GM18909 (cell line): ENCODE results near the gene TSPAN9.

Source experiments
- ATAC-seq: cut with Tn5 transposase; IDR thresholded peaks from one replicate; pipeline ENCODE4 v1.9.1; 2021; ENCODE audit warnings: mild to moderate bottlenecking; ENCODE audit not compliant: unreplicated experiment, poor library complexity

The TSPAN9 gene

DNA sequence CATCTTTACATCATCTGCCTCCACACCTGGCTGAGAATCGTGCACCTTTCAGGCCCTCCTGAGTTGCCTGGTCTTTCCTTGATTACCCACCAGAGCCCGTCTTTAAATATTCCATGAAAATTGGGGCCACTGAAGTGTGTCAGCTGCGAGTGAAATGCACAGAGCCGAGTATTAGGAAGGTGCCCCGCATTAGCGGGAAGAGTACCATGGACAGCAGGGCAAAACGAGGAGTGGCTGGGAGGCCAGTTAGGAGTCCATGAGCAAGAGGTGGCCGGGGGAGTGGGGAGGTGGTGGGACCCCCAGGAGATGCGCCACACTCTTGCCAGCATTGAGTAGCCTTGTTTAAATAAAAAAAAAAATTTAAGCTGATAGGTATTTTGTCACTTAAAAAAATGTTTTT lies 99.6 kb downstream of the TSPAN9 start:
- ATAC-seq = no peak

DNA sequence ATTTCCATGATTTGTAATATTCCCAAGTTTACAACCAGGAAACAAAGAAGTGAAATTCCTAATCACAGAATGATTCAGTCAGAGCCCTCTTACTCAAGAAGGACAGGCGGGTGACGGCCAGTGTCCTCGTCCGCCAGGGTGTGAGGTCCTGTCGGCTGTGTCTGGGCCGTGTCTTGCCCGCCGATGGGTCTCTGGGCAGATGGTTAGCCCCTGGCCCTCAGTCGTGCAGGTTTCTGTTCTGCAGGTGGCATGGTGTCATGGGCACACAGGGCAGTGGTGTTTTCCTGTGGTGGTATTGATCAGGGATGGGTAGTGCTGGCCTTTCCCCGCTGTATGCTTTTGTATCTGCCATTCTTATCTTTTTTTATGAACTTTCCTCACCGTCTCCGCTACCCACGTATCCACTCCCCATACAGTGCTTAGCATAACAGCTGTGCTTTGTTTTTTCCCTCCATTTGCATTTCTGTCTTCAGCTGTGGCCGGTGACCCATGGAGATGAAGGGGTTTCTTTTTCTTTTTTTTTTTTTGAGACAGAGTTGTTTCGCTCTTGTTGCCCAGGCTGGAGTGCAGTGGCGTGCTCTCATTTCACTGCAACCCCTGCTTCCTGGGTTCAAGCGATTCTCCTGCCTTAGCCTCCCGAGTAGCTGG lies 100.7 kb downstream of the TSPAN9 start:
- no peak for ATAC-seq

DNA sequence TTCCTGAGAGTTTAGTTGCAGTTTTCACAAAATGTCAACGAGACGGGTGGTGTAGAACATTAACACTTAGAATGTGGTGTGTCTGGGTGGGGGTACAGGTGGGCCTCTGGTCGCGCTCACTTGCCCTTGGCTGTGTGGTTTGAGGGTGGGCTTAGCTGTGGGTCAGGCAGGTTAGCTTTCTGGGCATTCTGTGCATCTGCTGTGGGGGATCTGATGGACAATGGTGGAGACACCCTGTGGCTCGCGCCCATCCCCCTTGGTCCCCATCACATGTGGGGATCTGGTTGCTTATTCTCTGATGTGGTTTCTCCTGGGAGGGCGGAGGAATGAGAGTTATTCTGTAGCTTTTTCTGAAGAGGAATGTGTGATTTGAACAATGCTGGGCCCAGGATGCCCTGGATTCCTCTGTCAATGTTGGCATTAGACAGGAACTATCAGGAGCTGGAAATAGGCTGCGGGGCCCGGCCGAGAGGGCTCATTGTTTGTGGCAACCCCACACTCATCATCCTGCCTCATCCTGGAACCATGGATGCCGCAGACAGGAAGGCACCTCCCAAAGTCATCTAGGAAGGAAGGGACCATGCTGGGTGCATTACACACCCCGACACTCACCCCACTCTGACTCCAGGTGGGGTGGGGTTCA lies 101.6 kb downstream of the TSPAN9 start:
- ATAC-seq = no peak

DNA sequence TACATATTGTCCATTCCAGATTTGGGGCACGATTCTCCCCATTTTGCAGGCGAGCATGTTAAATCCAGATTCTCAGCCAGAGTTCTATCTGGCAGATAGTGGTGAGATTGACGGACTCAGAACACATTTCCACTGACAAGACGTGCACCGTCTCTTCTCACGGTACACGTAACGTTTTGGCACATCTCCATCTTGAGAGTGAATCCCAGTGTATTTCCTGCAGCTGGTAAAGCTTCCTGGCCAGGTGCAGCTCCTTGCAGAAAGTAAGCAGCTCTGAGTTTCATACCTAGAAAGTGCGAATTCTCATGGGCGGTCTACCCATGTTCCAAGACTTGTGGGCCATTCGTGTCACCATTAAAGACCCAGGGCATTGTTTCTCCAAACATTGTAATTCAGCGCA lies 102.6 kb downstream of the TSPAN9 start:
- ATAC-seq = no peak

DNA sequence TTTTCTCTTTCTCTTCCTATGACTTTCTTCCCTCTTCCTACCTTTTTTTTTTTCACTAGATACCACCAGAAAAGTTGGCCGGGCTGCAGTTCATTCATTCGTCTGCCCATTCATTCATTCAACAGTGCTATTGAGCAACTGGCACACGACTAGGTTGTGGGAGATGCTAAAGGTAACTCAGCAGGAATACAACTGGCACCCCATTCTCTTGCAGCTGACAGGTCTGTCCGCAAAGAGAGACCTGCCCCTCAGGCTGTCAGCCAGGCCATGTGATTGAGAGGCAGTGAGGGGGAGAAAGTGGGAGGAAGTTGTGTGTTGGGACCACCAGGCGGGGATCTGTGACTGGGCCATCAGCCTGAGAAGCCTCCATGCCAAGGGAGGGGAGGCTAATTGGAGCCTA lies 105.2 kb downstream of the TSPAN9 start:
- ATAC-seq = no peak

DNA sequence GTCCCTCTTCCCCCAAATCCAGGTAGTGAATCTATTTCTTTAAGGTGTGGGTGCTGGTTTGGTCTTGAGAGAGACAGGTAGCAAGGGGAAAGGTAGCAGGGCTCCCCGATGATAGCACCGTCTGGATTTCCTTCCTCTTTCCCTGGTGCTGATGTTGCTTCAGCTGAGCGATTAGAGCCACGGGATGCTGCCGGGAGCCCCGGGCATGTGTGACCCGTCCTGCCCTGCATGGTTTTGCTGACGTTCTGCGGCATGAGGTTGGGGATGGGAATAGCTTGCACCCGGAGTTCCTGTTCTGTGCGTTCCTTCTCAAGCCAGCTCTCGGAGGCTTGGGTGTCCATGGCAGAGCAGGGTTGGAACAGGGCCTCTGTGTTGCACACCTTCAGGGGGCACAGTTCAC lies 107.3 kb downstream of the TSPAN9 start:
- no peak for ATAC-seq

DNA sequence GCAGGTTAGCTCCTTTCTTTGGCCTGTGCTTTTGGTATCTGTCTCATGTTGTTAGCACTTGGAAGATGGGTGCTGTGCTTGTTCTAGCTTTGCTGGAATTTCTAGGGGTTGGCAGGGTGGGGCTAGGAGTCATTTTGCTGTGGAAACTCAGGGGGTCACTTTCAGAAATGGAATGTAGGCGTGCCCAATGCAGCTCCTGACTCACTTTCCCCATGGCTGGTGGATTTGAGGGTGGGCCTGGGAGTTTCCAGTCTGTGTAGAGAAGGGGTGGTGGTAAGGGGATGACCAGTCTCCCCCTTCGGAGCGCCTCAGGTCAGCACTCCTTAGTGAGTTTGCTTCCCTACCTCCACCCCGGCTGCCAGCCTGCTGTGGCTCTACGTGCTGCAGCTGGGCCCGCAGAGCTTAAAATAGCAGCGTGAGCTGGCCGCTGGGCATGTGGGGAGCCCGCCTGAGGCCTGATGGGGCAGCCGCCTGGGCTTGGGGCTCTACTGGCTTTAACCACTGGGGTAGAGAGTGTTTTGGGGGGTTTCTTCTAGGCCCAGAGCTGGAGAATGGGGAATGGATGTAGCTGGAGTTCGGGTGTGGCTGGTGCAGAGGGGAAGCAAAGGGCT lies 108.2 kb downstream of the TSPAN9 start:
- ATAC-seq = no peak

DNA sequence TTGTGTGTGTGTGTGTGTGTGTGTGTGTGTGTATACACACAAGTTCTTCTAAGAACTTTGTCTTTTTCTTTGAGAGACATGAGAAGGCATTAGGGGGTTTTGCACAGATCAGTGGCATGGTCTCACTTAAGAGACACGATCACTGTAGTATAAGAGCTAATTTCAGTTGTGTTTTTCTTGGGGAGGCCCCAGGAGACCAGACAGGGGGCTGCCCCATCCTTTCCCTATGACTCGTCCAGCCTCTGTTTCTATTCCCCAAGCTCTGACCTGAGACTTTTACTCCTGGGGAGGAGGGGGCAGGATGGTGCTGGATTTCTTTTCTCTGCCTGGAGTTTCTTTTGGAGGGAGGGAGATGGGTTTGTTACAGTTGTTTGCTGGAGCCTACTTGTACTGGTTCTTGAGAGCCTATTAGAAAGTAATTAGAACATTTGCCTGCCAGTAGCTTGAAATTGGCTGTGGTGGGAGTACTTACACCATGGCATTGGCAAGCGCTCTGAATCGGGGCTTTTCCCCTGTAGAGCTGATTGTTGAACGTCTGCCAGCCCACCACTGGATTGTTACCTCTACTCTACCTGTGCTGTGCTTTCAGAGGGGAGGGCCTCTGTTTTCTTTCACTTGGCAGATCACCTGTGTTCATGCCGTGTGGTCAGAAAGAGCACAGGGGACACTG lies 109.5 kb downstream of the TSPAN9 start:
- ATAC-seq = no peak

DNA sequence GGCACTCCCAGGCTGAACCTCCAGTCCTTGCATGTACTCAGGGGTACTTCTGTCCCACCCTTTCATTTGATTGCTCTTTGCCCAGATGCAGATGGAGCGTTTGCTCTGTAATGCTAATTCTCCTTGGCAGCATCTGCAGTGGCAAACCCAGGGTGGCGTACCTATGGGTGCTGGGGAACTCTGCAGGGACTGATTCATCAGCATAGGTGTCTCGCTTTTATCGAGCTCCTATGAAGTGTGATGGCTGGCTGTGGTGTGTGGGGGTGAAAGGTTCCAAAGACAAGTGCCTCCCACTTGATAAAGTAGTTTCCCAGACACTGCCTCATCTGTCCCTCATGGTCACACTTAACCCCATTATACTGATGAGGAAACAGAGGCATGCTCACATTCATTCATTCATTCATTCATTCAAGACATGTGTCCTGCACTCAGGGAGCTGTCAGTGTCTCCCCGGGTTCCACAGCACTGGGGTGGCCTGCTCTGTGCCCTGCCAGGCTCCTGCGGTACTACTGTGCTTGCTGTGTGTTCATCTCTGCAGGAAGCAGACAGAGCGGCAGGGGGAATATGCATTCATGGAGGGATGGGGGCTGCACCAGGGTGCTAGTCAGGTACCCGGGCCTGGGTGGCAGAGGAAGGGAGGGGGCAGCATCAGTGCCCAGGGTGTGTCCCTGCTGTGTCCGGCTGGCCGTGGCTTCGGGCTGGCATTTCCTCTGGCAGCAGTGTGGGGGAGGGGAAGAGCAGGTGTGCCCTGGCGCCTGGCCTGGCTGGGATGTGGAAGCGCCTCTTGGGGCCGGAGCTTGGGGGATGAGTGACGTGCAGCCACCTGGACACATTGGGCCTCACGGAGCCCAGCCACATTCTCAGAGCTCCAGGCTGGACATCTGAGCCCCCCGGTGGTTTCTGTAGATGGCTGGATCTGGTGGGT lies 110.9 kb downstream of the TSPAN9 start:
- no peak for ATAC-seq

DNA sequence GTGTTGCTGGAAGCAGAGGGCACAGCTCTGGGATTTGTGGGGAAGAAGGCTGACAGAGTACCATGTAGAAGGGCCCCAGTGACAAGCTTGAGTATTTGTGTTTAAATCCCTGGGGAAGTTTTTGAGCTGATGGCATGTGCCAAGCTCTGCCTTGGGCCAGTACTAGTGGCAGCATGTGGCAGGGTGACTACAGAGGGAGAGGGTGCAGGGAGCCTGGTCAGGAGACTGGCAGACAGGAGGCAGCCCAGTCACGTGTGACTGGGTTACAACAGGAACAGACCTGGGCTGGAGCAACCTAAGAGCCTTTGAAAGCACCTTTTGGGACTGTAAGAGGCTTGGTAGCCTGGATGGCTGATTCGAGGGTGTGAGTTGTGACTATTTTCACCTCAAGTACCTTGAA lies 112.1 kb downstream of the TSPAN9 start:
- ATAC-seq = no peak

DNA sequence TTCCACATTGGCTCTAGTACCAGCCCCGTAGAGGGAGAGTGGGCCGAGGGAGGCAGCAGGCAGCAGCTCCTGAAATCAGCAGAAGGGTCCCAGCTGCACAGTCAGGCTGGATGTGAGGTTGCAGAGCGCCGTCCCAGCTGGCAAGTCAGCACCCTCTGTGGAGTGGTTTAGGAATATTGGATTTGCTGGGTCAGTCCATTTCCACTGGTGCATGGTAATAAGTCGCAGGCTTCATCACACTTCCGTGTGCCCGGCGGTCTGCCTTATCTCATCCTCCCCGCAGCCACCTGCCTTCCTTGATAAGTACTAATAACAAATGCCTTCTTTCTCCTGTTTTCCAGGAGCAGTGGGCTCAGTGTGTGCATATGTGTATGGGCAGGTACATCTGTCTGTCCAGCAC lies 112.9 kb downstream of the TSPAN9 start:
- no peak for ATAC-seq

DNA sequence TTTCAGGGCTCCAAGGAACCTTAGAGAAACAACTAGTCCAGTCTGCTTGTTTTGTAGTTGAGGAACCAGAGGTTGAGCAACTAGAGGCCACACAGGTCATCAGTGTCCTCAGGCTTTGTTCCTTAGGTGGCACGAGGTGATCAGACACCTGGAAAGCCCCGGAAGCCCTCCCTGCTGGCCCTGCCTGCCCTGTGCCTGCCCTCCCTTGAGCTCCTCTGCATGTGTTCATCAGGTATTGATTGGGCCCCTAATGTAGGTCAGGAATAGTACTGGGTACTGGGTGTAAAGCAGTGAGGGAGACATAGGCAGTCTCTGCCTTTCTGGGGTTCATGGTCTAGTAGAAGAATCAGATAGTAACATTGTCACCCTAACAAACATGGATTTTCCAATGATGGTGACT lies 114.3 kb downstream of the TSPAN9 start:
- ATAC-seq = no peak

DNA sequence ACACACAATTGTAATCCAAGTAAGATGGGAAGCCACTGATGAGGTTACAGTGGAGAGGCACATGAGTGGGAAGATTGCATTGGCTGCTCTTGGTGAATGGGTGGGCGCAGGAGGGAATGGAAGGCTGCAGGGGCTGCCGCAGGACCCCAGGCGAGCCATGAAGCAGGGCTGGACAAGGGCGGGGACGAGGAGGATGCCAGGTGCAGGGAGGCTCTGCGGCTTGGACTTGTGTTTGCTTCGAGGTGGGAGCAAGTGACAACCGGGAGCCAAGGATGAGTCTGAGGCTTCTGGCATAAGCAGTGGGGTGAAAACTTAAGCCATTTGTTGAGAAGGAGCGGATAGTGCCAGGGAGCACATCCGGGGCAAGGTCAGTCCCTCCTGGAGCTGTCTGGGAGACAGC lies 115.0 kb downstream of the TSPAN9 start:
- no peak for ATAC-seq

DNA sequence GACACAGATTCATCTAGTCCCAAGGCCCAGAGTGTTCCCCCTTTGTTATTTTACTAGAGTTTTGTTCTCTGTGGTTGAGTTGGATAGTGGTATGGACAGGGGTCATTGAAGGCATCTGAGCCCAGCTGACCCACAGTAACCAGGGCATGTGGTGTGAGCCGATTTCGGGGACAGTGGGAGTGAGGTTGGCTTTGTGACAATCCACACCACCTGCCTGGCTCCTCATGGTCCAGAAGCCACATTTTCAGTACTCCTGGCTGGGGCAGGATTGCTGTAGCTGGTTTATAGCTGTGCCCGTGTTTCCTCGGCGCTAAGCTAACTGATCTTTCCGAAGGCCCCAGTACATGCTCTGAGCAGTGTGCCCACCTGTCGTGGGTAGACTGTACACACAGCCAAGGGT lies 116.0 kb downstream of the TSPAN9 start:
- ATAC-seq = no peak

DNA sequence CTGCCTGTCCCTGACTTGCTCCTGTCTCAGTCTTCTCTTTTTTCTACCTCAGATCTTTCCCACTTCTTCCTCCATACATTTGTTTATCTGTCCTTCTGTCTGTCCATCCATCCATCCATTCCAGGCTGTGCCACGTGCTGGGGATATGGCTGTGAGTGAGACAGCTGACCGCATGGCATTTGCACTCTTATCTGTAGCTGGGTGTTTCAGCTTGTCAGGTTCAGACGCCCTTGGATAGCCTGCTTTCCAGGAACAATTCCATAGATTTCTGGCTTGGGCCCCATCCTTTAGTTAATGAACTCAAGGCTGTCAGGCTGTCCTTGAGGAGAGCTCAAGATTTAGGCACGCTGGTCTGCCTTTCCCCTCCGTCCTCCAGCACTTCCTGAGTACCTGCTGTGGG lies 116.6 kb downstream of the TSPAN9 start:
- no peak for ATAC-seq

DNA sequence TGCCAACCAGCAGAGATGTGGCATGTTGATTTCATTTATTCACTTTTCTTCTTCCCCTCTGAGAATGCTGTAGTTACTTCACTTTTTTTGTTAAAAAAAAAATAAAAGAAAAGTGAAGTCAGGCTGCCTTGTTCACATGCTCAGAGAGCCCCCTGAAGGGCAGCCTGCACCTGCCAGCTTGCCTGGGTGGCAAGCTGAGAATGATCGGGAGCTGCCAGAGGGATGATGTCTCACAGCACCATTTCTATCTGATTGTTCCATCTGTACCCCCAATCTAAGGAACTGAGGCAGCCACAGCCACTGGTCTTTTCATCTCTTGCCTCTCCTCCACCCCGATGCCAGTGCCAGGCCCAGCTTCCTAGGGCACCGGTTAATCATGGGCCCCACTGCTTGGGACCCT lies 118.2 kb downstream of the TSPAN9 start:
- ATAC-seq = no peak

DNA sequence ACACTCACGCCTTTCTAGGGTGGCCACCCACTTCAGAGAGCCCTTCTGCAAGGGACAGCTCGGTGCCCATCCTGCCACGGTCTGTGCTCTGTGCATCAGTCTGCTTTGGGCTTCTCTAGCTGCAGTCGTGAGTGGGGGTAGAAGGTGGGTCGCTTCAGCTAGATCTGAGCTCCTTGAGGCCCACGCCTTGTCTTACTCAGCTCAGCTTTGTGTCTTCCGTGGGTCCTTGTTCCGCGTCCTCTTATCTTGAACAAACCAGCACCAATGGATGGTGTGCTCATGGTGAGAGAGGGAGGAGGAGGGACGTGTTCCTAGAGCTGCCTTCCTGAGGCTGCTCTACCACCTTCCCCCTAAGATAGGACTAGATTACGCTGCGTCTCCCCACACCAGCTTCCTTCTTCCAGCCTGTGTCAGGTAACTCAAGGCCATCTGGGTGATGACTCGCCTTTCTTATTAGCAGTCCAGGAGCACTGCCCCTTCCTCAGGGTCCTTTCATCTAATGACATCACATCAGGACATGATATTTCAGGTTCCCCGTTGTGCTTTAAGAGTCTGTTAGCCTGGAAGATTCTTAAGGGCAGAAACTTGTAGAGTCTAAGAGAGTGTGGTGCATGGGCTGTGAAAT lies 118.8 kb downstream of the TSPAN9 start:
- no peak for ATAC-seq

DNA sequence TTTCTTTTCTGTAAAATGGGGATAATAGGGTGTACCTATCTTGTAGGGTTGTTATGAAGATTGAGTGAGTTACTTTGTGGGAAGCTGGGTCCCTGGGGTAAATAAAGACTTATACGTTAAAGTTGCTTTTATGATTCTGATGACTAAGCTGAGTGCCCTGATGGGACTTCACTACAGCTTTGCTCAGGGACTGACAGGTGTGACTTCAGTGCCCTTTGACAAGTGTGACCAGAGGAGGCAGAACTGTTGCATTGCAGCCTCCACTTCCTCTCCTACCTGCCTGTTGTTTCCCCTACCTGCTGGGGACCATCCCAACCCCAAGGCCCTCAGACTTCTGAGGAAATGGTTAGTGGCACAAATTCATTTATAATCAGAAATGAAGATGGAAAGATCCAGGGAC lies 119.3 kb downstream of the TSPAN9 start:
- ATAC-seq = no peak

DNA sequence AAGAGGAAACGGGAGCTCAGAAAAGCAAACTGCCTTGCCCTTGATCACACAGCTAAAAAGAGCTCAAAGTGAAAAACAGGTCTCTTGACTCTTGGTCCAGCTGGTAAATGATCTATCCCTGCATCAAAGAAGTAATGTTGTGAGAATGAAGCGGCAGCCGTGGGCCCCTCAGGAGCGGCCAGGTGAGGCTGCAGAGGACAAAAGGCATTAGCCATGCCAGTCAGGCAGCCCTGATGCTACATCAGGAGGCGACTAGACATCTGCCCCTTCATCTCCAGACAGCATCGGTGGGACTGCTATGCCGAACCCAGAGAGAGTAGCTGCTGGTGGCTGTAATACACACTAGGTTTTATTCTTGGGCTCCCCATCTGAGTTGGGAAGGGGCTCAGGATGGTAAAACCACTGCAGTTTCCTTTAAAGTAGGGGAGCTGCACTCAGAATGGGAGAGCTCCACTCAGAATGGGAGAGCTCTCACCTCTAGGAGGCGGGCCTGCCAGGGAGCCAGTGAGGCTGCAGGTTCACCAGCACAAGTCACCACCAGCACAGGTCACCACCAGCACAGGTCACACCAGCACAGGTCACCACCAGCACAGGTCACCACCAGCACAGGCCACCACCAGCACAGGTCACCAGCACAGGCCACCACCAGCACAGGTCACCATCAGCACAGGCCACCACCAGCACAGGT lies 120.1 kb downstream of the TSPAN9 start:
- no peak for ATAC-seq
